Epidermal melanocyte (primary cell): ENCODE results near the gene SCFD2.

ENCODE experiments used
- DNase-seq: peaks from one replicate; pipeline ENCODE4 v3.0.0; 2011; ENCODE audit warnings: low spot score; ENCODE audit not compliant: insufficient read length

Gene SCFD2

GRCh38 chr4:52932591-52933470 is 433.0 kb downstream of the SCFD2 start:
- DNase-seq, result no peak

DNA sequence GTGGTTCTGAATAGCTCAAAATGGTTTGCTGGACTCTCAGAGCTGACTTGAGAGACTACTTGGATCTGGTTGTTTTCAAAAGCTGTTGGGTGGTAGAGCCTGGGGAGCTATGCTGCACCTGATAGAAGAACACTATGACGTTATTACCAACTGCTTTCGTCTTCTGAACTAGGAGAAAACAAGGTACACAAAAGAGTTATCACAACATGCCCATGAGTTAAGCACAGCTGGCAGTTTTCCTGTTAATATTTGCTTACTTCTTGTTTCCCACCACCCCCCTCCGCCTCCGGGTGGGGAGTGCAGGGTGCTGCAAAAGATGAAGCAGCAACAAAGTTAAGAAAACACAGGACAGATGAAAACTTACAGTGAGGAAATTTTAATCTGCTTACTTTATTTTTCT is 434.6 kb downstream of the SCFD2 start:
- no peak for DNase-seq

- no peak for DNase-seq
Observed at GRCh38 chr4:52926196-52926974, 439.5 kb downstream of the SCFD2 start.

GRCh38 chr4:52925531-52925968 is 440.3 kb downstream of the SCFD2 start:
- no peak for DNase-seq

GRCh38 chr4:52919461-52919860 is 446.4 kb downstream of the SCFD2 start:
- DNase-seq, result no peak

- DNase-seq, result no peak
Observed at GRCh38 chr4:52917817-52918216, 448.0 kb downstream of the SCFD2 start.

- no peak for DNase-seq
Observed at GRCh38 chr4:52915730-52916300, 450.0 kb downstream of the SCFD2 start.

DNA sequence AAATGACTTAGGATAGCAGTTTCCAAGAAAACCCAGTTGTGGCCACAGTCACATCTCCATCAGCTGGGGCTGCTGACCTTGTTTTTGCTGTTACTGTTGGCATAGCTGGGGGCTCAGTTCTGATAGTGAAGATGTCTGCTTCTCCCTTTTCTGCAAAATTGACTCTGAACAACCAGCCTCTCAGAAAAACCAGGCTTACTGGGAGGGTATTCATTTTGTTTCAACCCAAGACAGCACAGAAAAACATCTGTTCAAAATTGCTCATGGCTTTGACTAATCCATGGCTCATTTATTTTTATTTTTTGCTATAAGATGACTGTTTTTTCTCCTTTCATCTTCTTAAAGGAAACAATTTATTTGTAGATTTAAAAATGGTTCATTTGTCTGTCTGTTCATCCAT is 450.7 kb downstream of the SCFD2 start:
- DNase-seq, result no peak

DNA sequence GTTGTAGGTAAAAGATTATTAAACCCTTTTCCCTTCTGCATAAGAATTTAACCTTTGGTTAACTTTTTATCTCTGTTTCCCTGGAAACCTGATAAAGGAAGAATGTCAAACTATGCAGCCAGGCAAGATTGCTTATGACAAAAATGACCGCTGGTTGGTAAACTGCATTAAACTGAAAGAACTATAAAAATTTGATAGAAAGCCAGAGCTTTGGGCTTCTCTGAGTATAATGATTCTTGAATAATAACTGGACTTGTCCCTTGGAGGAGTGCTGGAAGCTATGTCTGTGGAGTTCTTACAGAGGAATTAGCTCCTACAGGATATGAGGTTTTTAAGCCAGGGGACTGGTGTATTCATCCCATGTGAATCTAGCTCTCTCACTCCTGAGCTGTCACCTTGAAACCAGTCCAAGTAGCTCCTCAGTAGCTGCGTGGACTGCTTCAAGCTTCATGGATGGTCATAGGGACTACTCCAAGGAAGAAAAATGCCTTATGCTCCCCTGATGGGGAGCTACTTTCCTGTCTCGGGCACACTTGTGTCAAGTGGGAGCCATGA is 451.7 kb downstream of the SCFD2 start:
- DNase-seq, result no peak

DNA sequence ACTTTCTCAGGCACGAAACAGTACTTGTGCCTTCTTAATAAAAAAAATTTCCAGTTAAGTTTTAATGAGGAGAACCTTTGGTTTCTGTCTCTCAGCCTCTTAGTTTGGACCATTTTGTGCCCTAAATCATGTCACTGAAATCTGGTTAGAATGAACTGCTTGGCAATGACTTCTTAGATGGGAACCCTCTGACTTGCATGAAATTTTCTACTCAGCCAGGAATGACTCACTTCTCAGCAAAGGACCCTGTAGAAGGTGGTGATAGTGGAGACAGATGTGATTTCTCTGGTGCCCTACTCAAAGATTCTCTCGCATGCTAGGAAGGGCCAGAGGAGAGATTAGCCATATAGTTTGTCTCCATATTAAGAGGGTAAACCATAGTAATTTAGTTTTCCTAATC is 453.3 kb downstream of the SCFD2 start:
- DNase-seq, result no peak

DNA sequence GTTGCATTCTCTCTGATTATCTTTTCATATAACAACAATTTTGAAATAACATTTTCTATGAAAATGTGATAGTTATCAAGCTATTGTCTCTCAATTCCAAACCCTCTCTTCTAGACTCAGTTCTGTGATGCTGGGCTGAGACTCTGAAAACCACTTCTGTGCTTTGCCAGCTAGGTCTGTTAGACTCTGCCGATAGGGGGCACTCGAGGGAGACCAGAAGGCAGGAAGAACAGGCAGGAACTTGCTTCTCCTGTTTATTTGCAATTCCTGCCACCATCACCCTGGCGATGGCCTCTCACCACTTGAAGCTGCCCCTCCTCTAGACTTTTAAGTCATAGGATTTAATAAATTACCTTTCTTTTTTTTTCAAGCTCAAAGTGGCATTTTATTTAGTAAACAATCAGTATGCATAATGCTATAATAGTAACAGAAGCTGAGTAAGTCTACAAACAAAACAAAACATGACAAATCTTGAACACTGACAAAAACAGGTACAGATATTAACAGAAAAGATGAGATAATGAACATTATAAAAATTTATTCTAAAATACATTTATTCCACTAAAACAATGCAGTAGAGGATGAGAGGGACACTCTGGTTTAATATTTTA is 454.1 kb downstream of the SCFD2 start:
- DNase-seq, result no peak

DNA sequence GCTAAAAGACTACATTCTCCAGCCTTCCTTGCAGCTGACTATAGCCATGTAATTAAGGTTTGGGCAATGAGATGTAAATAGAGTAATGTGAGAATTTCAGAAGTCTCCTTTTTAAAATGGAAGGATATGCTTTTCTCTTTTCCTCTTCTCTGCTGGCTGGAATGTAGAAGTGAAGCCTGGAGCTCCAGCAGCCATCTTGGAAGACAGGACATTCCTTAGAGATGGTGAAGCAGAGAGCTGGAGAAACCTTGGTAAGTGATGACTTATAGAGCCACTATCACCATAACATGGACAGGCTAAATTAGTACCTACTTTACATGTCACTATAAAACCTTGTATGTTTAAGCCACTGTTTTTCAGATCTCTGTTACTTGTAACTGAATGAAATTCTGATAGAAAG is 455.7 kb downstream of the SCFD2 start:
- no peak for DNase-seq

- DNase-seq, result no peak
Observed at GRCh38 chr4:52907510-52907909, 458.4 kb downstream of the SCFD2 start.

DNA sequence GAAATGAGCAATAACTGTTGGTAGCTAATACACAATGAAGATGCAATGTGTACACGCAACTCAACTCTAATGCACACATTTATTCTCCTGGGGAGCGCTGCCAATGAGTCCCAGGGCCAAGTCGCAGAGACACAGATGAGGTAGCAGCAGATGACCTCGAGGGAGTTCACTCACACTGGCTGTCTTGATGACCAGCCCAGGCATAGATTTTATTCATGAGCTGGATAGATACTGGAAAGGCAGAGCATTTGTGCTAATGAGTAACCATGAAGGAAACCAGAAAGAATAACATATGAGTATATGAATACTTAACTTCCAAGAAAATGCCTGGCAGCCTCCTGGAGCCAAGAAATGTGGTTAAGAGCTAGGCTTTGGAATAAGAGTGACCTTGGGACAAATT is 461.4 kb downstream of the SCFD2 start:
- no peak for DNase-seq

DNA sequence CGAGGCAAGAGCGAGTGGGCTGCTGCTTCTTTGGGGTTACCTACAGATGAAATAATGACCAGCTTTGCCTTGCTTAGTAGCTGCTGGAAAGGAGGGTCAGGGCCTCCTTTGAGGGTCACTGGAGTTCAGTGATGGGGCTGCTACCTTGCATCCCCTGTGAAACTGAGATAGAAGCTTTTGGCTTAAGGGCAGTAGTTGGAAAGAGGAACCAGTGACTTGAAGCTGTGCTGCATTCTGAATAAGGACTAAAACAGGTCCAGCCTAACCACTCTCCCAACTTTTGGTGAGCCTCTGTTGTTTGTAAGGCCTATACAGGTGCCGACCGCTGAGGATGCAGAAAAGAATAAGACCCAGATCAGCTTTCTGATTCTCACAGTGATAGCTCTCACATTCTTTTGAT is 462.6 kb downstream of the SCFD2 start:
- DNase-seq, result no peak

- no peak for DNase-seq
Observed at GRCh38 chr4:52894443-52894842, 471.4 kb downstream of the SCFD2 start.

DNA sequence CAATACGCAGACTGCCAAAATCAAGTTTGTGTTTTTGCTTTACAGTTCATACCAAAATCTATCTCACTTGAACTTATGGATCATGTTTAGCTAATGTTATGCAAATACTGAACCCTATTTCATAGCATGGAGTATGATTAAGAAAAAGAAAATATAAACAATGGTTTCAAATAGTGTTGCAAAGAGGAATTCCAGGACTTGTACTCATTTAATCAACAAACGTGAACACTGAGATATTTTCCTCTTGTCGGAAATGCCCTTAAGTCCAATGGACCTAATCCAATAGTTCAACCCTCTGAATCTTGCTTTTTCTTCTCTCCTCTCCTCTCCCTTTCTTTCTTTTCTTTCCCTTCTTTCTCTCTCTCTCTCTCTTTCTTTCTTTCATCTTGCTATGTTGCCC is 473.0 kb downstream of the SCFD2 start:
- DNase-seq, result no peak

DNA sequence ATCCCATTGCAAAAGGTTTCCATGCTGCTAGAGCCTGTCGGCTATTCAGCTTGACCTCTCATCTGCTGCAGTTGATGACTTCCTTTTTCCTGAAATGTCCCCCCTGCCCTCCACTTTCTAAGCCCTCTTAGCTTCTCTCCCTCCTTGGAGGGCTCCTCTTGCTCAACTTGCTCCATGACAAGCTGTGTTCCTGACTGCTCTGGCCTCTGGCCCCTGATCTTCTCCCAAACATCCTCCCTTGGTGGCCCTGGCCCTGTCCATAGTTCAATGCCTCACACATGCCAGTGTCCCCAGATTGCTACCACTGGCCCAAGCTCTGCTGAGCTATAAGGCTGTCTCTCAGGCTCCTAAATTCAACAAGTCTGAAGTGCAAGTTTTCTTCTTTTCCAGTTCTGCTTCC is 474.1 kb downstream of the SCFD2 start:
- DNase-seq, result no peak

DNA sequence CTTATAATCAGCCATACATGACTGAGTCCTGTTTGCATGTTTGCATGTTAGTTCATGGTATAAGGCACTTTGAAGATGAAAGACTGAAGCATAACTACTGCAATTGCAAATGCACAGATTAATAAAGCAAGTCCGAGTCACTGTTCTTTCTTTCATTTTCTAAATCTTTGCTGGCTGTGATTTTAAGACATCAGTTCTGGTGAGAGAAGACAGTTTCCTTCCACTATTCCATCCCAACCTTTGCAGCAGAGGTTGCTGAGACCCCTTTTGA is 475.4 kb downstream of the SCFD2 start:
- DNase-seq, result no peak

GRCh38 chr4:52889778-52890520 is 475.9 kb downstream of the SCFD2 start:
- DNase-seq, result no peak

DNA sequence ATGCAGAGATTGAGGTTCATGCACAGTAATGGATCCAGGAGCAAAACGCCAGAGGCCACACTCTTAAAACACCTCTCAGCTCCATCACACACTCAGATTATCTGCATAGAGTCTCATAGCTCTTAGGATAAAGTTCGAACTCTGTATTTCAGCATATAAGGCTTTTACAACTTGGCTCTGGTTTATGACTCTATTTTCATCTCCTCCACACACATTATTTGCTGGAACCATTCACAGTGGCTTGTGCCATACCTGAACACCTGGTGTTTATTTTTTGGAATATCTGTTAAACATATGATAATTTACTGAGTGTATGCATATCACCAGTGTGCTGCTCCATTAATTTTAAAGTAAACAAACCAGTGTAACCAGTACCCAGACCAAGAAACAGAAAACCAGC is 476.5 kb downstream of the SCFD2 start:
- no peak for DNase-seq
